Panc1 (cell line): ENCODE data around the gene TTC21B.

ENCODE experiments used
- POLR2AphosphoS5 ChIP-seq: IDR thresholded peaks from 2 replicates; pipeline ENCODE4 v1.6.1; 2012; ENCODE audit warnings: mild to moderate bottlenecking, low read depth, low read length, moderate library complexity
- SIN3A ChIP-seq: IDR thresholded peaks from 2 replicates; pipeline ENCODE4 v1.6.1; 2012; ENCODE audit warnings: low read depth, mild to moderate bottlenecking, low read length, moderate library complexity, borderline replicate concordance; ENCODE audit not compliant: insufficient read depth
- TCF7L2 ChIP-seq: IDR thresholded peaks from 2 replicates; pipeline ENCODE4 v1.6.1; 2011; ENCODE audit warnings: mild to moderate bottlenecking, low read depth, low read length, inconsistent platforms
- TF ChIP-seq, protein P1 (sequence below): fragments of 450-650 bp; IDR thresholded peaks from 2 replicates; pipeline ENCODE4 v1.5.1; 2017; ENCODE audit warnings: mild to moderate bottlenecking
- TF ChIP-seq, protein P2 (sequence below), 2 experiments: IDR thresholded peaks; 2 replicates each; pipeline ENCODE4 v1.6.1; 2011 to 2012; ENCODE audit warnings: low read depth in 2 of 2, control low read depth in 1 of 2, low read length in 1 of 2, mild to moderate bottlenecking in 1 of 2, moderate library complexity in 1 of 2; ENCODE audit not compliant: insufficient read depth in 1 of 2

DNA sequence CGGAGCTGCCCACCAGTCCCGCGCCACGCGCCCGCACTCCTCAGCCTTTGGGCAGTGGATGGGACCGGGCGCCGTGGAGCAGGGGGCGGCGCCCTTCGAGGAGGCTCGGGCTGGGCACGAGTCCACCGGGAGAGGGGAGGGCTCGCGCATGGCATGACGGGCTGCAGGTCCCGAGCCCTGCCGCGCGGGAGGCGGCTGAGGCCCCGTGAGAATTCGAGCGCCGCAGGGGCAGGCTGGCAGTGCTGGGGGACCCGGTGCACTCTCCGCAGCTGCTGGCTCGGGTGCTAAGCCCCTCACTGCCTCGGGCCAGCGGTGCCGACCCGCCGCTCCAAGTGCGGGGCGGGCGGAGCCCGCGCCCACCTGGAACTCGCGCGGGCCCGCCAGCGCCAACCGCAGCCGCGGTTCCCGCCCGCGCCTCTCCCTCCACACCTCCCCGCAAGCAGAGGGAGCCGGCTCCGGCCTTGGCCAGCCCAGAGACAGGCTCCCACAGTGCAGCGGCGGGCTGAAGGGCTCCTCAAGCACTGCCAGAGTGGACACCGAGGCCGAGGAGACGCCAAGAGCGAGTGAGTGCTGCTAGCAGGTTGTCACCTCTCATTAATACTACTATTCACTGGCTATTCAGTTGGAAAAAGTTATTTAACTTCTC is 3.6 kb upstream of the TTC21B start:
- no peak for TF ChIP-seq POLR2AphosphoS5
- TF ChIP-seq, protein P1, sequence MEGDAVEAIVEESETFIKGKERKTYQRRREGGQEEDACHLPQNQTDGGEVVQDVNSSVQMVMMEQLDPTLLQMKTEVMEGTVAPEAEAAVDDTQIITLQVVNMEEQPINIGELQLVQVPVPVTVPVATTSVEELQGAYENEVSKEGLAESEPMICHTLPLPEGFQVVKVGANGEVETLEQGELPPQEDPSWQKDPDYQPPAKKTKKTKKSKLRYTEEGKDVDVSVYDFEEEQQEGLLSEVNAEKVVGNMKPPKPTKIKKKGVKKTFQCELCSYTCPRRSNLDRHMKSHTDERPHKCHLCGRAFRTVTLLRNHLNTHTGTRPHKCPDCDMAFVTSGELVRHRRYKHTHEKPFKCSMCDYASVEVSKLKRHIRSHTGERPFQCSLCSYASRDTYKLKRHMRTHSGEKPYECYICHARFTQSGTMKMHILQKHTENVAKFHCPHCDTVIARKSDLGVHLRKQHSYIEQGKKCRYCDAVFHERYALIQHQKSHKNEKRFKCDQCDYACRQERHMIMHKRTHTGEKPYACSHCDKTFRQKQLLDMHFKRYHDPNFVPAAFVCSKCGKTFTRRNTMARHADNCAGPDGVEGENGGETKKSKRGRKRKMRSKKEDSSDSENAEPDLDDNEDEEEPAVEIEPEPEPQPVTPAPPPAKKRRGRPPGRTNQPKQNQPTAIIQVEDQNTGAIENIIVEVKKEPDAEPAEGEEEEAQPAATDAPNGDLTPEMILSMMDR = no peak
- TF ChIP-seq SIN3A = no peak
- TF ChIP-seq, protein P2, sequence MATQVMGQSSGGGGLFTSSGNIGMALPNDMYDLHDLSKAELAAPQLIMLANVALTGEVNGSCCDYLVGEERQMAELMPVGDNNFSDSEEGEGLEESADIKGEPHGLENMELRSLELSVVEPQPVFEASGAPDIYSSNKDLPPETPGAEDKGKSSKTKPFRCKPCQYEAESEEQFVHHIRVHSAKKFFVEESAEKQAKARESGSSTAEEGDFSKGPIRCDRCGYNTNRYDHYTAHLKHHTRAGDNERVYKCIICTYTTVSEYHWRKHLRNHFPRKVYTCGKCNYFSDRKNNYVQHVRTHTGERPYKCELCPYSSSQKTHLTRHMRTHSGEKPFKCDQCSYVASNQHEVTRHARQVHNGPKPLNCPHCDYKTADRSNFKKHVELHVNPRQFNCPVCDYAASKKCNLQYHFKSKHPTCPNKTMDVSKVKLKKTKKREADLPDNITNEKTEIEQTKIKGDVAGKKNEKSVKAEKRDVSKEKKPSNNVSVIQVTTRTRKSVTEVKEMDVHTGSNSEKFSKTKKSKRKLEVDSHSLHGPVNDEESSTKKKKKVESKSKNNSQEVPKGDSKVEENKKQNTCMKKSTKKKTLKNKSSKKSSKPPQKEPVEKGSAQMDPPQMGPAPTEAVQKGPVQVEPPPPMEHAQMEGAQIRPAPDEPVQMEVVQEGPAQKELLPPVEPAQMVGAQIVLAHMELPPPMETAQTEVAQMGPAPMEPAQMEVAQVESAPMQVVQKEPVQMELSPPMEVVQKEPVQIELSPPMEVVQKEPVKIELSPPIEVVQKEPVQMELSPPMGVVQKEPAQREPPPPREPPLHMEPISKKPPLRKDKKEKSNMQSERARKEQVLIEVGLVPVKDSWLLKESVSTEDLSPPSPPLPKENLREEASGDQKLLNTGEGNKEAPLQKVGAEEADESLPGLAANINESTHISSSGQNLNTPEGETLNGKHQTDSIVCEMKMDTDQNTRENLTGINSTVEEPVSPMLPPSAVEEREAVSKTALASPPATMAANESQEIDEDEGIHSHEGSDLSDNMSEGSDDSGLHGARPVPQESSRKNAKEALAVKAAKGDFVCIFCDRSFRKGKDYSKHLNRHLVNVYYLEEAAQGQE (IDR thresholded peaks at IDR 0.05; ENCODE audit: insufficient read depth in 1 of 2, low read depth in 2 of 2, low read length in 1 of 2) = no peak
- TF ChIP-seq TCF7L2 = no peak
